Left lobe of liver (tissue), 2 donors: ENCODE data around the gene CMTM4. TPM values are rescaled to one million over a fixed set of nuclear protein-coding genes. Genes with fewer than 3 reads are reported as not detected.
A peak's percentile ranks its signal among the peaks of the same experiment; 100 is the strongest.
"Not testable (repeated sequence)": the region's sequence is repeated elsewhere in the genome, so short reads cannot be mapped to it uniquely, and the experiment has no call there.

Source experiments
- ATAC-seq: fragments of 200-7000 bp; cut with Tn5 transposase; one replicate; pipeline ENCODE4 v1.9.1; 2020; ENCODE audit warnings: mild to moderate bottlenecking, moderate library complexity
- DNase-seq: peaks from one replicate; pipeline ENCODE4 v3.0.0-alpha.2; 2020; ENCODE audit warnings: low spot score
- total RNA-seq: library from RNA; stranded (reverse); gene quantifications from one replicate; pipeline ENCODE4 v1.2.1, GENCODE V29; 2021
- donor health status: DM: no; HTN: no; CAD: no; lungs with moderate emphysema.
- donor health status: DM: no; HTN: yes; CAD: no.

Gene CMTM4
- total RNA-seq, 1 donor from 2014 or later, result 8.0 TPM

DNA sequence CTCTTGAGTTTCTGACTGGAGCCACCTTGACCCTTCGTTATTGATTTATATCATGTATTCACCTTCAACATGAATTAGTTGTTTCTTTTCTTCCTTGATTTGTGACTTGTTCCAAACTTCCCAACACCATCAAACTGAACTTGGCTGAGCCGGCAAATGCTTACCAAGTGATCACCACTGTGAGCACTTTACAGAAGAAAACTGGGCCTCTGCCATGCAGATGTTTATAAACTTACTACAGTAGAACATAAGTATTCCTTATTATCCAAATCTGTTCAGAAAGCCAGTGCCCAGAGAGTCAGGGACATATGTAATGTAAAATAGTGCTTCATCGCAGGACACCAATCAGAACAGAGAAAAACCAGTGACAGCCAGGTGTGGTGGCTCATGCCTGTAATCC is 19.9 kb downstream of the CMTM4 start:
- no peak for DNase-seq
- no peak for ATAC-seq

DNA sequence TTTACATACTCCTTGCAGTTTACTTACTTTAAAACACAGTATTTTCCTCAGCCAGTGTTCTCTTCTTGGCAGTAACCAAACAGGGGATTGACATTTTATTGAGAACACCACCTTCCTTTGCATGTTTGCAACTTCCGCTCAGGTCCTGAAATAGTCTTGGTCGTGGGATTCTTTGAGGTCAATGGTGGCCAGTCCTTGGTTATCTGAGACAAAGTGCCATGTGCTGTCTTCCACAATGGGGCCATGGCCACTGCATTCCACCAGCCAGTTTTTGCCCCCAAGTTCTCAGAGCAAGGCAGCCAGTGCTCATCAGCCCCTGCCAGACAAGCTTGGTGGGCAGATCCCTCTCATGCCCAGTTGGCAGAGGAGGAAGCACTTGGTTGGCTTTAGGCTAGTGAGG is 22.9 kb downstream of the CMTM4 start:
- DNase-seq (no peak), ATAC-seq (no peak)

DNA sequence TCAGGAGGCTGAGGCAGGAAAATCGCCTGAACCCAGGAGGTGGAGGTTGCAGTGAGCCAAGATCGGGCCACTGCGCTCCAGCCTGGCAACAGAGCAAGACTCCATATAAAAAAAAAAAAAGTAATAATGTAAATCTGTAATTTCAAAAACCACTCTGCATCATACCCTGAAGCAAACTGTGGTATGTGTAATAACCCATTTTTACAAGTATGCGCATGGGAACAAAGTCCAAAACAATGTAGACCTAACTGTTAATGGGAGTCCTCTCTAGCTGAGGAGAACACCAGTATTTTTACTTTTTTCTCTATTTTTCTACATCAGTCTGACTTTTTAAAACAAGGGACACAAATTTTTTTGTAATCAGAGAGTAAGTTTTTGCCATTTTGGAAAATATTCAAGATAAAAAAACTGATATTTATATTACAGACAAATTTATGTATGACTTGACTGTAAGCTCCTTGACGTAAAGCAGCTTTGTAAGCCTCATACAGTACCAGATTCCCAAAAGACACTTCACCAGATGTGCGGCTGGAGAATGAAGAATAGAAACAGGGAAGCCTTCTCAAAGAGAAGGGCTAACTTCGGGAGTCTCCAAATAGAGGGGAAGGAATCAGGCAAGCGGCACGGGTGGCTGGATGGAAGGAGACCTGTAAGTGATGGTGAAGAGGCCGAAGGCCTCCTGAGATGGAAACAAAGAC is 25.7 kb downstream of the CMTM4 start:
- no peak for ATAC-seq
- DNase-seq, result peak; percentile 19

DNA sequence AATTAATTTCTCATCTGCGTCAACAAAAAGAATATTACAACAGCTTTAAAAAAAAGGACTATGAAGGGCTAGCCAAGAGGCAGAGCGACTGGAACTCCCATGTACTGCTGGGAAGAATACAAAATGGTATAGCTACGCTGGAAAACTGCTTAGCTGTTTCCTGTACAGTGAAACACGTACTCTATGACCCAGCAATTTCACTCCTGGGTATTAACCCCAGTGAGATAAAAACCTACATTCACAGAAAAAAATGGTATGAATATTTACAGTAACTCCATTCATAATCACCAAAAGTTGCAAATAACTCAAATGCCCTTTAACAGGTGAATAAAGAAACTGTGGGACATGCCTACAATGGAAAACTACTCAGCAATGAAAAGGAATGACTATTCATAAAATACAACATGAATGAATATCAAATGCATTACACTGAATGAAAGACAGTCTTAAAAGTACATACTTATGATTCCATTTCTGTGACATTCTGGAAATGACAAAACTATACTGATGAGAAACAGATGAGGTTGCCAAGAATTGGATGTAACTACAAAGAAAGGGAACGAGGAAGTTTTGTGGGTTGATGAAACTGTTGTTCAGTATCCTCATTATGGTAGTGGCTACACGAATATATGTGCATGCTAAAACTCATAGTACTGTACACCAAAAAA is 27.6 kb downstream of the CMTM4 start:
- DNase-seq (no peak), ATAC-seq (no peak)

DNA sequence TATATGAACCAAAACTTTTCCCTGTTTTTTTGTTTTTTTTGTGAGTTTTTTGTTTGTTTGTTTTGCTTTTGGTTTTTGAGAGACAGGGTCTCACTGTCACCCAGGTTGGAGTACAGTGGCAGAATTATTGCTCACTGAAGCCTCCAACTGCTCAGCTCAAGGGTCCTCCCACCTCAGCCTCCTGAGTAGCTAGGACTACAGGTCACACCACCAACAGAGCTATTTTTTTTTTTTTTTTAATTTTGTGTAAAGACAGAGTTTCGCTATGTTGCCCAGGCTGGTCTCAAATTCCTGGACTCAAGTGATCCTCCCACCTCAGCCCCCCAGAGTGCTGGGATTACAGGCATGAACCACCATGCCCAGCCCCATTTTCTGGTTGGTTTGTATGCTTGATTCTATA is 28.6 kb downstream of the CMTM4 start:
- ATAC-seq (no peak), DNase-seq (peak; percentile 15)

DNA sequence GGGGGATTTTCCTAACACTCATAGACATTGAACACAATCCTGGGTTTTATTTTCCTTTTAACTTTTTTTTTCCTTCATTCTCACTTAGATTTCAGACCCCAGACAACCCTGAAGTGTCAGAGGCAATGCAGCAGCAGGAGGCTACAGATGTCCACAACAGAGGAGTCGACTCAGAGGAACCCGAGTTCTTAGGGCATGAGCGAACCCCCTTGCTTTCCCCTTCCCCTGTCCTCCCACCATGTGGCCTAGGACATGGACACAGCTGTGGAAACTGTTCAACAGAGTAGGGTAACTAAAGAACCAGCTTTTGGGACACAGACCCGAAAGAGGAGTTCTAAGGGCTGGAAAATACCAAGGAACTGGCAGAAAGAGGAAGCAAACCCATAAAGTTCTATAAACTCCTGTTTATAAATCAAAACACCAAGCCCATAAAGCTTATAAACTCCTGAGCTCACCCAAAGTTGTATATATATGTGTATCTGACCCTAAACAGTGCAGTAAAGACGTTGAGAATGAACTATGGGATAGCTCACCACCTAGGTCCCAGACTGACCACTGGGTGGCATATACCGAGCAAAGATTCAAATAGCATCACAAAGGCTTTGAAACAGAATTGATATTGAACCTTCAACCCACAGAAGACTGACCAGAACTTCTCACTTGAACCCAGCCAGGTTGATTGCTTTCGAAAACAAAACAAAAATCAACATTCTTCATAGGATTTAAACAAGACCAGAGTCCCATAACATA is 33.9 kb downstream of the CMTM4 start:
- ATAC-seq (peak; percentile 83), DNase-seq (no peak)

DNA sequence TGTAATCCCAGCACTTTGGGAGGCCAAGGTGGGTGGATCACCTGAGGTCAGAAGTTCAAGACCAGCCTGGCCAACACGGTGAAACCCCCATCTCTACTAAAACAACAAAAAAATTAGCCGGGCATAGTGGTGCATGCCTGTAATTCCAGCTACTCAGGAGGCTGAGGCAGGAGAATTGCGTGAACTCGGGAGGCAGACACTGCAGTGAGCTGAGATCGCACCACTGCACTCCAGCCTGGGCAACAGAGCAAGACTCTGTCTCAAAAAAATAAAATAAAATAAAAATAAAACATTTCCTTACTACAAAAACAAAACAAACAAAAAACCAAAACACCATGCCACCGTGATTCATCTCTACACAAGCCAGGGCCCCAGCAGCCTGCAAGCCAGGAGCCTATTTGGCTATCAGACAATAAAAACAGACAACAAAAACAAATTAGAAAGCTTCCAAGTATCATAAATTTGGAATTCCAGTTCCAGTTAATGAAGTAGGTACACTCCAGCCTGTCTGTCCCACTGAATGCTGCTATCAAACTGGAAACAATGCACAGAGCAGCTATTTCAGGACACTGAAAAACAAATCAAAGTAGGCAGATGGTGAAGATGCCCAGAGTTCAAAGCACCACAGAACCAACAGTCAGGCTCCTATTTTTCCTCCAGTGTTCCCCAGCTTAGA is 34.7 kb downstream of the CMTM4 start:
- not testable (repeated sequence) for ATAC-seq

DNA sequence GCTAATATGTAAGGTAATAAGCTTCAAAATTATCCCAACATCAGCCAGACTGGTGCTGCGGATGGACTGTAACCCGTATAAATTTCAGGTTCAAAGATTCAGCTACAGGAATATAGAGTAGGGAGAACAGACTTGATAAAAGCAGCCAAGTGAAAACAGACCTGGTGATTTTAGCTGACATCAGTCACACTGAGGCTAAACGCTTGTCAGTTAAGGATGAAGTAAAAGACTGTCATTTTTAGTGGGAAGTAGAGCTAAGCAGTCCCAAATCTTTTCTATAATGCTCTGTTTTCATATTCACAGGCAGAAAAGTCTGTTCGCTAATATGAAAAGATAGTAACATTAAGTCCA is 35.4 kb downstream of the CMTM4 start:
- ATAC-seq, result peak; percentile 40

More for the DNA sequence above, 34.7 kb downstream of the CMTM4 start:
- DNase-seq, result not testable (repeated sequence)

DNA sequence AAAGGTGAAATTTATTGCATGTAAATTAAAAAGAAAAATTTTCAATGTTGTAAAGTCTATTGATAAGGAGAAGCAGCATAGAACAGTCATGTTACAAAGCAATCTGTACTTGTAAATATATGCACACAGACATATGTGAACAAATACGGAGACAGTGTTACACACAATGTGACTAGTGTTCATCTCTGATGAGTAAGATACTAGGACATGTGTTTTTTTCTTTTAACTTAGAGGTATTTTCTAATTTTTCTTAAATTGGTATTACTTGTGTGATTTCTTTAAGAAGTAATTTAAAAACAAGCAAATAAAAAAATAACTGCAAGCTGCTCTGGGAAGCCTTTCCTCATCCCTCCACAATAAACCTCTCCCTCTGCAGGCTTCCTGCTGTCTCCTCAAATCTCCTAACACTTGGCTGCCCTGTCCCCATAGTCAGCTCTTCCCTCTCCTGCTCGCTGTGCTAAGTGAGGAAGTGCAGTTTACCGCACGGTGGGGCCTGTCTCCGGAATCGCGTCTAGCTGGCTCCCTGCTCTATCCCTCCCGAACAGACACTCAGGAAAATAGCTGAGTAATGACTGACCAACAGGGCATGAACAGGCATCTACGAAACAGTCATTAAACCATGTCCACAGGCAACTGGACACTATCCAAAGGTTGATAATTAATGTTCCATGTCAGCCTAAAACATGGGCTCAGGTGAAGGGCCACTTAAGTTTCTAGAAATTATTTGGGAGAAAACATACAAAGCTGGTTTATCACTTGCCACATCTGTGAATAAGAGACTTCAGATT is 35.9 kb downstream of the CMTM4 start:
- peak; percentile 93 for ATAC-seq
- peak; percentile 67 for DNase-seq

More for the DNA sequence above, 35.4 kb downstream of the CMTM4 start:
- no peak for DNase-seq

DNA sequence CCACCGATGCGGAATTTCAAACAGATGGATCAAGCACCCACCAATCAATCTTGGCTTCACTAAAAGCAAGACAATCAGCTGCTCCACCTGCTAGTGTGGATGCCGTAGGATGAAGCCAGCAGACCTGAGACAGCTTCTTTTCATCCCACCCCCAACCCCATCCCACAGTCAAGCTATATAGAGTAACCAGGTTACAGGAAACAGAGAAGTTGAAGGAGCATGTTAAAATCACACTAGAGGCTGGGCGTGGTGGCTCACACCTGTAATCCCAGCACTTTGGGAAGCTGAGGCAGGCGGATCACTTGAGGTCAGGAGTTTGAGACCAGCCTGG is 37.7 kb downstream of the CMTM4 start:
- DNase-seq (no peak), ATAC-seq (no peak)

DNA sequence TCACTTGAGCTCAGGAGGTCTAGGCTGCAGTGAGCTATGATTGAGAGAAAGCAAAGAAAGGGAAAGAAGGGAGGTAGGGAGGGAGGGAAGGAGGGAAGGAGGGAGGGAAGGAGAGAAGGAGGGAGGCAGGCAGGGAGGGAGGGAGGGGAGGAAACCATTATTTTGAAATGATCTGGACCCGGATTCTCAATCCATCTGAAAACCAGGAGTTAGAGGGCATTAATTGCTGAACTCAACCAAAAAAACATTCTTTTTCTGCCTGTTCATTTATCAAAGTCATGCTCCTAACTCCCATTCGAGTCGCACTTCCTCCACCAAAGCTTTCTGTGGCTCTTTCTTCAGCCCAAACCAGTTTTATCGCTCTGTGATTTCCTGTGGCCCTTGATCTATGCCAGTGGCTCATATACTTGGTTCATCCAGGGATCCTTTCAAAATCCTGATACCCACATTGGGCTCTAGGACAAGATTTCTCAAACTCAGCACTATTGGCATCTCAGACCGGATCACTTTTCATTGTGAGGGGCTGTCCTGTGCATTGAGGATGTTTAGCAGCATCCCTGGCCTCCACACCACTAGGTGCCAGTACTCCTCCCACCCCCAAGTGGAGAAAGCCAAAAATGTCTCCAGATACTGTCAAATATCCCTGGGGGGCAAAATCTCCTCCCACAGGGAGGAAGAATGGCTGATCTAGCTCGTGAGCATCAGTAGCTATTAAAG is 38.2 kb downstream of the CMTM4 start:
- DNase-seq, result no peak

DNA sequence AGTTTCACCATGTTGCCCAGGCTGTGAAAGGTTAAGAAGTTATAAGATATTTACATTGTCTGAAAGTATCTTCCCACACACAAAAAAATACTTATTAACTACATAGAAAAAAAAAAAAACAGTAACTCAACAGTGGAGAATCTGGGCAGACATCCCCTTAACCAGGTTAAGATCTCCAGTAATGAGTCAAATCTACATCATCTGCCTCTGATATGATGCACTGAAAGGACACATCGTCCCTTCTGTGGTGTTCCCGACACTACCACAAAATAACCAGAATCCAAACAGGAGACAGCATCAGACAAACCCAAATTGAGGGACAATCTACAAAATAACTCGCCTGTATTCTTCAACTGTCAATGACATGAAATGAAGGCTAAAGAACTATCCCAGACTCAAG is 40.0 kb downstream of the CMTM4 start:
- no peak for DNase-seq

More for the DNA sequence above, 38.2 kb downstream of the CMTM4 start:
- no peak for ATAC-seq

DNA sequence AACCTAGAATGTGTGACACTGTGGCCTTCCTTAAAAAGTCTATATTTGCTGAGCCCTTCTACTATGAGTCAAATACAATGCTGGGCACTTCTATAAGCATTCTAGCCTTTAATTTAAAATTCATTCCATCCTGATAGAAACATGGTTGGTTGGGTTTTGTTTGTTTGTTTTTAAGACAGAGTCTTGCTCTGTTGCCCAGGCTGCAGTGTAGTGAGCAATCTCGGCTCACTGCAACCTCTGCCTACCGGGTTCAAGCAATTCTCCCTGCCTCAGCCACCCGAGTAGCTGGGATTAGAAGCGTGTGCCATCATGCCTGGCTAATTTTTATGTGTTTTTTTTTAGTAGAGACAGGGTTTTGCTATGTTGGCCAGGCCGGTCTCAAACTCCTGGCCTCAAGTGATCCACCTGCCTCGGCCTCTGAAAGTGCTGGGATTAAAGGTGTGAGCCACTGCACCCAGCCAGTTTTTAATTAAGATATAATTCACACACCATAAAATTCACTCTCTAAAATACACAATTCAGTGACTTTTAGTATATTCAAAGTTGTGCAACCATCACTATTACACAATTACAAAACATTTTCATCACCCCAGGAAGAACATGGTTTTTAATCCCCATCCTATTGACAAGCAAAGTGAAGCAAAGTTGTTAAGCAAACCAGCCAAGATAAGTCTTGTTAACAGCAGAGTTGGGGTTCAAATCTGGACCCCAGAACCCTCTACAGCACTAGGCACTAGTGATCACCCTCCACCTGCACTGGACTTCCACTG is 42.8 kb downstream of the CMTM4 start:
- ATAC-seq, result peak; percentile 61

More for the DNA sequence above, 40.0 kb downstream of the CMTM4 start:
- ATAC-seq, result no peak

DNA sequence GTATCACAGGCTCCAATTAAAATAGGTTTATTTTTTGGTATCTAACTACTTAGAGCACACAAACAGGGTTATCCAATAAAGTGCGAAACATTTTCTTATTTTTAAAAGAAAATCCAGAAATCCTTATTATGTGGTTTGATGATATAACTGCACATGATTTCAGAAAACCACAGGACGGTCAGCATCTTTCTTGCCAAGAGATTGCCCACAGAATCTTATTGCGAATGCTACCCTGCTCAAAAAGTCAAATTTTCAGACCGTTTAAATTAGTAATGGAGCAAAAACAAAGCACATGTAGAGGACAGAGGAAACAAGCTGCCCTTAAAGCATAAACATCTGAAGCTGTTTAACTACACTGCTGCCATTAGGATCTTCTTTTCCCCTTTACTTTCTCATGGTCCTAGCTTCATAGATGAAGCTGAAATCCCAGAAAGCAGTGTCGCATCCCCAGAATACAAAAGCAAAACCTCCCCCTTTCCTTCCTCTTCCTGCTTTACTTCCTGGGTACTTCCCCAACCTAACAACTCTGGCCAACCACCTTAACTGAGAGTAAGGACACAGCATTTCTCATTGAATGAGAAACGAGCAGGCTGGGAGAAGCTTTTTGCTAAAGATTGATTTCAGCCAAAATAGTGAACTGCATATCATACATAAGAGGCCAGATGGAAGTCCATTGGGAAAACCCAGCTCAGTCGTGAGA is 43.7 kb downstream of the CMTM4 start:
- DNase-seq (no peak), ATAC-seq (no peak)

More for the DNA sequence above, 42.8 kb downstream of the CMTM4 start:
- no peak for DNase-seq

DNA sequence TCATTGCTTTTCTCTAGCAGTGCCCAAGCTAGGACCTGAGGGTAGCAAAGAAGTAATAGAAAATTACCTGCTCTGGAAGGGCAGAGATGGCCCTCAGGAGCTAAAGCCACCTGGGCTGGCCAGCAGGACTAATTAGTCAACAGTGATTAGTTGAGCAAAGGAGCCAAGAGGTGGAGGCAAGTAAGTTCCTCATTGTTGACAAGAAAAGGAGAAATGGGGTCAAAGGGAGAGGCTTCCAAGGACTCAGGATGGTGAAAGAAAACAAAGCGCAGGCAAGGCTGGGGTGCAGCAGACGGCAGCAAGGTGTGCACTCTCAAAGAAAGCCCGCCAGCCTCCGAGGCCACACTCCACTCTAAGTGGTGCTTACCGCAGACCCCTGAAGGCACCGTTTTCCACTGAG is 44.6 kb downstream of the CMTM4 start:
- ATAC-seq (no peak), DNase-seq (no peak)

DNA sequence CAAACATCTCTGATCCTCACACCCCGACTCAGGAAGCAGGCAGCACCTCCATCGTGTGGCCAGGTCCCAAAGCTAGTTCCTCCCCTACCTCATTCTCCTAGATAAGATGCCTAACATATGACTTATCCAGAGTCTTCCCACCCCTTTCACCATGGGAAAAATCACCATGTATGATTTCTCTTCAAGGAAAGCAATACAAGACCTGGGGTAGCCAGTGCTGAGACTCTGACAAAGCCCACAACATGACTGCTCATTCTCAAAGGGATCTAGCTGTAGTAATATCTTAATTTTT is 45.1 kb downstream of the CMTM4 start:
- ATAC-seq (no peak), DNase-seq (no peak)

DNA sequence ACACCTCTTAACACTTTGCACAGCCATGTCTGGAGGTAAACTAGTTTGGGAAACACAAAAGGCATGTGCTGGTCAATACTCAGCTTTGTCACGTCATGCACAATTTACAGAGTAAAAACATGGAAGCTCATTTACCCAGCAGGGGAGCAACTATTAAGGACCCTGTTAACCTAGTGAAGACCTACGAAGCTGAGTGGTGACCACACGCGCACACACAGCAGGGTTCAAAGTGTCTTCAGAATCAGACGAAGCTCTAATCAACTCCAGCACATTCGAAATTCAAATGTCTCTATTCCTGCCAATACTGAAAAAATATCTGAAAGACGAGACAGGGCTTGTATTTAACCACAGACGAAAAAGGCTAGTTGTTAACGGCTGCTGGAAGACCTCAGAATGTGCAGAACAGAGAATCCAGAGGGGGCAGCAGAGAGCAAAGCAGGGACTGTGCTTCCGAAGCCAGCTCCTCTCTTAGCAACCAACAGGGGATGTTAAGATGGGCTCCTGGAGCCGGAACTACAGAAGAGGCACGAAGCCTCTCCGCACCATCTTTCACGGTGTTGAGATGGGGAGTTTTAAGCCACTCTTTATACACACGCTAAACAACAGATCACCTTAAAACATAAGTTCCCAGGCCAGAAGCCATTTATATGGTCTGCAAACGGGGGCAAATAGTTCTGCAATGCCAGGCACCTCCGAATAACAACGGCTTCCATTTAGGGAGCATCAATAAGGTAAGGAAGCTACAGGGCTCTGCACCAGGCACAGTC is 45.7 kb downstream of the CMTM4 start:
- ATAC-seq, result peak; percentile 96
- DNase-seq, result peak; percentile 72

DNA sequence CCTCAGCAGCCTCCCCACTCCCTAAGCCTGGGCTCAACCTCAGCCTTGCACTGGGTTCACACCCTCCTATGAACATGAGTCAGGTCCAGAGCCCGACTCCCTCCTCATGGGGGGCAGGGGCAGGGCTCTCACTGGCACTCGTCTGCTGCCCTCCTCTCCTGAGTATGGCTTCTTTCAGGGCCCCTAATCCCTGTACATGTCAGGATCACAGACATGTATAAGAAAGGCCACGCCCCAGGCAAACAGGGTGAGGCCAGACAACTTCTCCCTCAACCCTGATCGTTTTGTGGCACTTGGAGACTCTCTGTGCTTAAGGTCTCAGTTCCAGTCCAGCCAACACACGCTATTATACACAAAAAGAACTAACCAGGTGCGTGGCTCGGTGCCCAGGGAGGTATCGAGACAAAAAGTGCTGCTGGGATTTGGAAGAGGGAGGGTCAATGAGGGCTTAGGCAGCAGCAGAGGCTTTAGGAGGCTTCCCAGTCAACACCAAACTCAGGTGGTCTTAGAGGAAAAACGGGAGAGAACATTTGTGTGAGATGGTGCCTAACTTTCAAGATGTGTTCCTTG is 46.8 kb downstream of the CMTM4 start:
- ATAC-seq (no peak), DNase-seq (peak; percentile 27)
